Liver (tissue), 9 donors: Measurements from ENCODE around the gene ZNHIT2. TPM values are rescaled to one million over a fixed set of nuclear protein-coding genes. Genes with fewer than 3 reads are reported as not detected.

ENCODE experiments used
- DNase-seq: peaks from one replicate; pipeline ENCODE4 v3.0.0-alpha.2; 2017; ENCODE audit warnings: low spot score
- H3K27ac ChIP-seq, 2 donors: one replicate each; pipeline ENCODE4 v1.7.0; 2013; ENCODE audit warnings: inconsistent platforms in 2 of 2, low read length in 2 of 2, control low read depth in 1 of 2, low read depth in 1 of 2, mild to moderate bottlenecking in 1 of 2
- H3K27me3 ChIP-seq, 4 donors: one replicate each; pipeline versions ENCODE4 v1.6.1 to v1.7.0; 2013; ENCODE audit warnings: low read length in 3 of 4, inconsistent platforms in 1 of 4, mild to moderate bottlenecking in 1 of 4, moderate library complexity in 1 of 4; ENCODE audit not compliant: control insufficient read depth in 4 of 4, insufficient read depth in 4 of 4
- H3K36me3 ChIP-seq, 4 donors: one replicate each; pipeline versions ENCODE4 v1.6.1 to v1.7.0; 2013; ENCODE audit warnings: low read length in 3 of 4, mild to moderate bottlenecking in 3 of 4, low read depth in 1 of 4, moderate library complexity in 1 of 4; ENCODE audit not compliant: control insufficient read depth in 4 of 4, insufficient read depth in 3 of 4
- H3K4me1 ChIP-seq, 4 donors: one replicate each; pipeline versions ENCODE4 v1.6.1 to v1.7.0; 2013; ENCODE audit warnings: low read length in 3 of 4, mild to moderate bottlenecking in 3 of 4, moderate library complexity in 1 of 4; ENCODE audit not compliant: control insufficient read depth in 4 of 4, insufficient read depth in 4 of 4
- H3K4me3 ChIP-seq, 3 donors: one replicate each; pipeline versions ENCODE4 v1.6.1 to v1.7.0; 2013; ENCODE audit warnings: low read length in 3 of 3, control low read depth in 1 of 3, low read depth in 1 of 3, mild to moderate bottlenecking in 1 of 3
- H3K9ac ChIP-seq, 2 donors: one replicate each; pipeline ENCODE4 v1.7.0; 2013; ENCODE audit warnings: low read length in 2 of 2, mild to moderate bottlenecking in 2 of 2, moderate library complexity in 2 of 2, control low read depth in 1 of 2, low read depth in 1 of 2
- H3K9me3 ChIP-seq, 4 donors: one replicate each; pipeline versions ENCODE4 v1.6.1 to v1.7.0; 2013; ENCODE audit warnings: low read length in 3 of 4; ENCODE audit not compliant: control insufficient read depth in 4 of 4
- EGR1 ChIP-seq, 2 donors: IDR thresholded peaks; 2 replicates each; pipeline ENCODE4 v1.6.1; 2016 to 2018; ENCODE audit warnings: antibody characterized with exemption in 2 of 2, low read depth in 2 of 2
- FOXA1 ChIP-seq: IDR thresholded peaks from 2 replicates; pipeline ENCODE4 v1.6.1; 2016; ENCODE audit warnings: antibody characterized with exemption
- FOXA2 ChIP-seq: IDR thresholded peaks from 2 replicates; pipeline ENCODE4 v1.6.1; 2016; ENCODE audit warnings: antibody characterized with exemption
- GABPA ChIP-seq, 2 donors: IDR thresholded peaks in 1 of 2; conservative IDR thresholded peaks in 1 of 2; 2 replicates each; pipeline ENCODE4 v1.6.1; 2016; ENCODE audit warnings: antibody characterized with exemption in 2 of 2, mild to moderate bottlenecking in 1 of 2, moderate library complexity in 1 of 2
- HNF4A ChIP-seq, 2 donors: conservative IDR thresholded peaks; 2 replicates each; pipeline ENCODE4 v1.6.1; 2016; ENCODE audit warnings: antibody characterized with exemption in 2 of 2, mild to moderate bottlenecking in 2 of 2
- HNF4G ChIP-seq: IDR thresholded peaks from 2 replicates; pipeline ENCODE4 v1.6.1; 2016; ENCODE audit warnings: antibody characterized with exemption
- JUND ChIP-seq, 2 donors: IDR thresholded peaks; 2 replicates each; pipeline ENCODE4 v1.6.1; 2016; ENCODE audit warnings: antibody characterized with exemption in 2 of 2
- NR2F2 ChIP-seq: IDR thresholded peaks from 2 replicates; pipeline ENCODE4 v1.6.1; 2016; ENCODE audit warnings: antibody characterized with exemption
- RAD21 ChIP-seq, 2 donors: IDR thresholded peaks; 2 replicates each; pipeline ENCODE4 v1.6.1; 2016; ENCODE audit warnings: antibody characterized with exemption in 2 of 2, mild to moderate bottlenecking in 2 of 2
- RXRA ChIP-seq, 2 donors: IDR thresholded peaks; 2 replicates each; pipeline ENCODE4 v1.6.1; 2017 to 2018; ENCODE audit warnings: antibody characterized with exemption in 2 of 2, mild to moderate bottlenecking in 1 of 2
- SP1 ChIP-seq: IDR thresholded peaks from 2 replicates; pipeline ENCODE4 v1.6.1; 2018; ENCODE audit warnings: antibody characterized with exemption, mild to moderate bottlenecking
- TAF1 ChIP-seq: conservative IDR thresholded peaks from 2 replicates; pipeline ENCODE4 v1.6.1; 2016; ENCODE audit warnings: antibody characterized with exemption, mild to moderate bottlenecking
- YY1 ChIP-seq: IDR thresholded peaks from 2 replicates; pipeline ENCODE4 v1.6.1; 2016; ENCODE audit warnings: antibody characterized with exemption, mild to moderate bottlenecking
- WGBS: extraction: QIAGEN DNeasy Blood & Tissue Kit; methylation state at CpG from one replicate; pipeline ENCODE4 v1.1.7; 2013; 5-methylcytosine and 5-hydroxymethylcytosine counted together
- polyA plus RNA-seq, 2 donors: library from polyadenylated mRNA; stranded (reverse) in 1 of 2; unstranded in 1 of 2; fragments of 200-250 nt in 1 of 2; fragments of >200 nt in 1 of 2; fragmentation: Nextera tagmentation in 1 of 2; extraction: Ambion mirVana in 1 of 2; gene quantifications; one replicate each; pipeline versions ENCODE4 v1.2.1 to v1.2.3, GENCODE V29; 2013 to 2015
- total RNA-seq, 2 donors: library from RNA; depleted of rRNA; stranded (reverse); fragments of >200 nt; gene quantifications; one replicate each; pipeline ENCODE4 v1.2.3, GENCODE V29; 2014
- TF ChIP-seq, protein P1 (sequence below): fragments of 150-350 bp; IDR thresholded peaks from 2 replicates; pipeline ENCODE4 v1.5.1; 2017; ENCODE audit warnings: improper control_type of control experiment, low read depth, low read length; ENCODE audit not compliant: missing input control
- TF ChIP-seq, protein P2 (sequence below): IDR thresholded peaks from 2 replicates; pipeline ENCODE4 v1.6.1; 2016; ENCODE audit warnings: antibody characterized with exemption
- TF ChIP-seq, protein P3 (sequence below): IDR thresholded peaks from 2 replicates; pipeline ENCODE4 v1.6.1; 2016; ENCODE audit warnings: antibody characterized with exemption
- TF ChIP-seq, protein P4 (sequence below): IDR thresholded peaks from 2 replicates; pipeline ENCODE4 v1.6.1; 2016; ENCODE audit warnings: antibody characterized with exemption
- TF ChIP-seq, protein P5 (sequence below): IDR thresholded peaks from 2 replicates; pipeline ENCODE4 v1.6.1; 2016; ENCODE audit warnings: antibody characterized with exemption, mild to moderate bottlenecking
- donor health status: healthy.
- donor health status: healthy.
- donor health status: healthy.
- donor health status: healthy.
- donor health status: healthy.

ZNHIT2 gene
- total and polyA plus RNA-seq, 4 donors = 2.2 to 13.9 (median 6.1) TPM

DNA sequence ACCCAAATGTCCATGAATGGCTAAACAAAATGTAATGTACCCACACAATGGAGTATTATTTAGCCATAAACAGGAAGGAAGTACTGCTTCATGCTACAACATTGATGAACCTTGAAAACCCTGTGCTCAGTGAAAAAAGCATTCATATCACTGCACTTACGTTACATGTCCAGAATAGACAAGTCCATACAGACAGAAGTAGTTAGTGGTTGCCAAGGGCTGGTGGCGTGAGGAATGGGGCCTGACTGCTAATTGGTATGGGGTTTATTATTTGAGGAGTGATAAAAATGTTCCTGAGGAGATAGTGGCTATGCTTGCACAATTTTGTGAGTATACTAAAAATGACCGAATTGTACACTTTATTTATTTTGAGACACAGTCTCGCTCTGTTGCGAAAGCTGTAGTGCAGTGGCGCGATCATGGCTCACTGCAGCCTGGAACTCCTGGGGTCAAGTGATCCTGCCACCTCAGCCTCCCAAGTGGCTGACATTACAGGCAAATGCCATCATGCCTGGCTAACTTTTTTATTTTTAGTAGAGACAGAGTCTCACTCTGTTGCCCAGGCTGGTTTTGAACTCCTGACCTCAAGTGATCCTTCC lies 24.5 kb upstream of the ZNHIT2 start:
- no peak overlapping the region for H3K4me3 ChIP-seq
- no peaks in the 10 kb centered on the region for H3K9me3 ChIP-seq
- no peak for TF ChIP-seq FOXA1
- TF ChIP-seq, protein P1, sequence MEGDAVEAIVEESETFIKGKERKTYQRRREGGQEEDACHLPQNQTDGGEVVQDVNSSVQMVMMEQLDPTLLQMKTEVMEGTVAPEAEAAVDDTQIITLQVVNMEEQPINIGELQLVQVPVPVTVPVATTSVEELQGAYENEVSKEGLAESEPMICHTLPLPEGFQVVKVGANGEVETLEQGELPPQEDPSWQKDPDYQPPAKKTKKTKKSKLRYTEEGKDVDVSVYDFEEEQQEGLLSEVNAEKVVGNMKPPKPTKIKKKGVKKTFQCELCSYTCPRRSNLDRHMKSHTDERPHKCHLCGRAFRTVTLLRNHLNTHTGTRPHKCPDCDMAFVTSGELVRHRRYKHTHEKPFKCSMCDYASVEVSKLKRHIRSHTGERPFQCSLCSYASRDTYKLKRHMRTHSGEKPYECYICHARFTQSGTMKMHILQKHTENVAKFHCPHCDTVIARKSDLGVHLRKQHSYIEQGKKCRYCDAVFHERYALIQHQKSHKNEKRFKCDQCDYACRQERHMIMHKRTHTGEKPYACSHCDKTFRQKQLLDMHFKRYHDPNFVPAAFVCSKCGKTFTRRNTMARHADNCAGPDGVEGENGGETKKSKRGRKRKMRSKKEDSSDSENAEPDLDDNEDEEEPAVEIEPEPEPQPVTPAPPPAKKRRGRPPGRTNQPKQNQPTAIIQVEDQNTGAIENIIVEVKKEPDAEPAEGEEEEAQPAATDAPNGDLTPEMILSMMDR = no peak
- TF ChIP-seq RXRA (IDR thresholded peaks at IDR 0.05) = peak; percentile 72 to 83
- peak in 1 of 2 donors; percentile 29 for TF ChIP-seq RAD21 (IDR thresholded peaks at IDR 0.05)
- TF ChIP-seq HNF4G = no peak
- TF ChIP-seq NR2F2 = no peak
- TF ChIP-seq, protein P2, sequence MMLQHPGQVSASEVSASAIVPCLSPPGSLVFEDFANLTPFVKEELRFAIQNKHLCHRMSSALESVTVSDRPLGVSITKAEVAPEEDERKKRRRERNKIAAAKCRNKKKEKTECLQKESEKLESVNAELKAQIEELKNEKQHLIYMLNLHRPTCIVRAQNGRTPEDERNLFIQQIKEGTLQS = no peak
- TF ChIP-seq, protein P3, sequence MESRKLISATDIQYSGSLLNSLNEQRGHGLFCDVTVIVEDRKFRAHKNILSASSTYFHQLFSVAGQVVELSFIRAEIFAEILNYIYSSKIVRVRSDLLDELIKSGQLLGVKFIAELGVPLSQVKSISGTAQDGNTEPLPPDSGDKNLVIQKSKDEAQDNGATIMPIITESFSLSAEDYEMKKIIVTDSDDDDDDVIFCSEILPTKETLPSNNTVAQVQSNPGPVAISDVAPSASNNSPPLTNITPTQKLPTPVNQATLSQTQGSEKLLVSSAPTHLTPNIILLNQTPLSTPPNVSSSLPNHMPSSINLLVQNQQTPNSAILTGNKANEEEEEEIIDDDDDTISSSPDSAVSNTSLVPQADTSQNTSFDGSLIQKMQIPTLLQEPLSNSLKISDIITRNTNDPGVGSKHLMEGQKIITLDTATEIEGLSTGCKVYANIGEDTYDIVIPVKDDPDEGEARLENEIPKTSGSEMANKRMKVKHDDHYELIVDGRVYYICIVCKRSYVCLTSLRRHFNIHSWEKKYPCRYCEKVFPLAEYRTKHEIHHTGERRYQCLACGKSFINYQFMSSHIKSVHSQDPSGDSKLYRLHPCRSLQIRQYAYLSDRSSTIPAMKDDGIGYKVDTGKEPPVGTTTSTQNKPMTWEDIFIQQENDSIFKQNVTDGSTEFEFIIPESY = peak; percentile 83
- no peak for TF ChIP-seq TAF1
- TF ChIP-seq HNF4A (conservative IDR thresholded peaks at IDR 0.05) = peak; percentile 59 to 71
- peak in 1 of 2 donors; percentile 51 for TF ChIP-seq GABPA (IDR thresholded peaks at IDR 0.05 in 1 of 2, conservative IDR thresholded peaks at IDR 0.05 in 1 of 2)
- TF ChIP-seq, protein P4, sequence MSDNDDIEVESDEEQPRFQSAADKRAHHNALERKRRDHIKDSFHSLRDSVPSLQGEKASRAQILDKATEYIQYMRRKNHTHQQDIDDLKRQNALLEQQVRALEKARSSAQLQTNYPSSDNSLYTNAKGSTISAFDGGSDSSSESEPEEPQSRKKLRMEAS = peak; percentile 23
- TF ChIP-seq FOXA2 = peak; percentile 58
- TF ChIP-seq EGR1 (IDR thresholded peaks at IDR 0.05; ENCODE audit: low read depth in 2 of 2) = no peak
- TF ChIP-seq SP1 = peak; percentile 48
- TF ChIP-seq, protein P5, sequence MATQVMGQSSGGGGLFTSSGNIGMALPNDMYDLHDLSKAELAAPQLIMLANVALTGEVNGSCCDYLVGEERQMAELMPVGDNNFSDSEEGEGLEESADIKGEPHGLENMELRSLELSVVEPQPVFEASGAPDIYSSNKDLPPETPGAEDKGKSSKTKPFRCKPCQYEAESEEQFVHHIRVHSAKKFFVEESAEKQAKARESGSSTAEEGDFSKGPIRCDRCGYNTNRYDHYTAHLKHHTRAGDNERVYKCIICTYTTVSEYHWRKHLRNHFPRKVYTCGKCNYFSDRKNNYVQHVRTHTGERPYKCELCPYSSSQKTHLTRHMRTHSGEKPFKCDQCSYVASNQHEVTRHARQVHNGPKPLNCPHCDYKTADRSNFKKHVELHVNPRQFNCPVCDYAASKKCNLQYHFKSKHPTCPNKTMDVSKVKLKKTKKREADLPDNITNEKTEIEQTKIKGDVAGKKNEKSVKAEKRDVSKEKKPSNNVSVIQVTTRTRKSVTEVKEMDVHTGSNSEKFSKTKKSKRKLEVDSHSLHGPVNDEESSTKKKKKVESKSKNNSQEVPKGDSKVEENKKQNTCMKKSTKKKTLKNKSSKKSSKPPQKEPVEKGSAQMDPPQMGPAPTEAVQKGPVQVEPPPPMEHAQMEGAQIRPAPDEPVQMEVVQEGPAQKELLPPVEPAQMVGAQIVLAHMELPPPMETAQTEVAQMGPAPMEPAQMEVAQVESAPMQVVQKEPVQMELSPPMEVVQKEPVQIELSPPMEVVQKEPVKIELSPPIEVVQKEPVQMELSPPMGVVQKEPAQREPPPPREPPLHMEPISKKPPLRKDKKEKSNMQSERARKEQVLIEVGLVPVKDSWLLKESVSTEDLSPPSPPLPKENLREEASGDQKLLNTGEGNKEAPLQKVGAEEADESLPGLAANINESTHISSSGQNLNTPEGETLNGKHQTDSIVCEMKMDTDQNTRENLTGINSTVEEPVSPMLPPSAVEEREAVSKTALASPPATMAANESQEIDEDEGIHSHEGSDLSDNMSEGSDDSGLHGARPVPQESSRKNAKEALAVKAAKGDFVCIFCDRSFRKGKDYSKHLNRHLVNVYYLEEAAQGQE = no peak
- TF ChIP-seq YY1 = peak; percentile 69
- TF ChIP-seq JUND (IDR thresholded peaks at IDR 0.05) = peak; percentile 31 to 66
- peak overlapping the region; percentile 66 to 80 for H3K27ac ChIP-seq
- no peaks in the 10 kb centered on the region for H3K27me3 ChIP-seq
- peaks cover 2 to 38% (median 20%) of the 10 kb centered on the region in 4 donors for H3K4me1 ChIP-seq
- DNase-seq = no peak
- H3K9ac ChIP-seq = no peak overlapping the region
- H3K36me3 ChIP-seq = no peaks in the 10 kb centered on the region
- WGBS = 27% methylated on average over 7 of the region's 7 CpGs
